HG03045 (cell line): ENCODE measurements around the gene REM2.

Experiments used
- ATAC-seq: cut with Tn5 transposase; IDR thresholded peaks from one replicate; pipeline ENCODE4 v1.9.1; 2021; ENCODE audit warnings: mild to moderate bottlenecking, moderate library complexity; ENCODE audit not compliant: unreplicated experiment

REM2 gene

GRCh38 chr14:22883173-22883976, at the start of gene REM2:
Gene REM2 (plus strand): TSS chr14:22883222. CDS start chr14:22883288, 66 bp downstream.
- no peak for ATAC-seq

- ATAC-seq, result no peak
Observed at GRCh38 chr14:22835505-22835904, 47.5 kb upstream of the REM2 start.

- ATAC-seq, result no peak
Observed at GRCh38 chr14:22836301-22837113, 46.5 kb upstream of the REM2 start, which contains the start of gene MMP14. Gene MMP14 (plus strand): TSS chr14:22836585. CDS start chr14:22836818, 233 bp downstream.

- ATAC-seq, result no peak
Observed at GRCh38 chr14:22837114-22837749, 45.8 kb upstream of the REM2 start.

GRCh38 chr14:22837750-22838538, 45.1 kb upstream of the REM2 start:
- ATAC-seq, result no peak

- no peak for ATAC-seq
Observed at GRCh38 chr14:22838631-22839041, 44.4 kb upstream of the REM2 start.

GRCh38 chr14:22839159-22839779, 43.8 kb upstream of the REM2 start:
- no peak for ATAC-seq

- no peak for ATAC-seq
Observed at GRCh38 chr14:22841311-22841710, 41.7 kb upstream of the REM2 start.

GRCh38 chr14:22841769-22842168, 41.3 kb upstream of the REM2 start:
- no peak for ATAC-seq

GRCh38 chr14:22842211-22843122, 40.6 kb upstream of the REM2 start:
- ATAC-seq, result no peak

- ATAC-seq, result no peak
Observed at GRCh38 chr14:22843123-22843925, 39.7 kb upstream of the REM2 start.

- no peak for ATAC-seq
Observed at GRCh38 chr14:22844221-22845102, 38.6 kb upstream of the REM2 start.

GRCh38 chr14:22845103-22845394, 38.0 kb upstream of the REM2 start:
- ATAC-seq, result no peak

GRCh38 chr14:22845821-22846625, 37.0 kb upstream of the REM2 start:
- no peak for ATAC-seq

- no peak for ATAC-seq
Observed at GRCh38 chr14:22846811-22847307, 36.2 kb upstream of the REM2 start.

GRCh38 chr14:22847661-22848341, 35.2 kb upstream of the REM2 start:
- ATAC-seq, result no peak
